Lower lobe of right lung (tissue), 2 donors: ENCODE data around the gene EFCC1. TPM values are rescaled to one million over a fixed set of nuclear protein-coding genes. Genes with fewer than 3 reads are reported as not detected.
A peak's percentile ranks its signal among the peaks of the same experiment; 100 is the strongest.

Source experiments
- ATAC-seq, 2 donors: fragments of 200-7000 bp; cut with Tn5 transposase; one replicate each; pipeline ENCODE4 v1.9.1; 2020 to 2022; ENCODE audit warnings: mild to moderate bottlenecking in 2 of 2, moderate library complexity in 2 of 2
- DNase-seq: peaks from one replicate; pipeline ENCODE4 v3.0.0-alpha.2; 2020
- H3K27ac ChIP-seq: fragments of 200-600 bp; one replicate; pipeline ENCODE4 v1.8.0; 2022
- H3K27me3 ChIP-seq: fragments of 200-600 bp; one replicate; pipeline ENCODE4 v1.8.0; 2022; ENCODE audit warnings: low read depth
- H3K36me3 ChIP-seq: fragments of 200-600 bp; one replicate; pipeline ENCODE4 v1.8.0; 2022; ENCODE audit warnings: mild to moderate bottlenecking
- H3K4me1 ChIP-seq: fragments of 200-600 bp; one replicate; pipeline ENCODE4 v1.8.0; 2022
- H3K4me3 ChIP-seq: fragments of 200-600 bp; one replicate; pipeline ENCODE4 v1.8.0; 2022; ENCODE audit warnings: mild to moderate bottlenecking
- H3K9me3 ChIP-seq: fragments of 200-600 bp; one replicate; pipeline ENCODE4 v1.8.0; 2022
- intact Hi-C: fragments of 100-400 bp; cut with DNase I; formaldehyde crosslinking; loops from one replicate; pipeline ENCODE4 v1.11.0; 2022
- total RNA-seq: library from RNA; stranded (reverse); fragmentation: NEBNext Ultra II Directional; extraction: Animal tissue kit (Norgen Biotek cat#: 25700); gene quantifications from one replicate; pipeline ENCODE4 v1.2.1, GENCODE V29; 2021
- TF ChIP-seq, protein P1 (sequence below): fragments of 200-600 bp; IDR thresholded peaks from one replicate; pipeline ENCODE4 v1.8.0; 2022; ENCODE audit warnings: antibody characterized with exemption, mild to moderate bottlenecking
- donor health status: DM: no; HTN: yes; CAD: no; lungs with severe emphysema.

Gene EFCC1
- total RNA-seq, 1 donor from 2014 or later = 12.1 TPM

DNA sequence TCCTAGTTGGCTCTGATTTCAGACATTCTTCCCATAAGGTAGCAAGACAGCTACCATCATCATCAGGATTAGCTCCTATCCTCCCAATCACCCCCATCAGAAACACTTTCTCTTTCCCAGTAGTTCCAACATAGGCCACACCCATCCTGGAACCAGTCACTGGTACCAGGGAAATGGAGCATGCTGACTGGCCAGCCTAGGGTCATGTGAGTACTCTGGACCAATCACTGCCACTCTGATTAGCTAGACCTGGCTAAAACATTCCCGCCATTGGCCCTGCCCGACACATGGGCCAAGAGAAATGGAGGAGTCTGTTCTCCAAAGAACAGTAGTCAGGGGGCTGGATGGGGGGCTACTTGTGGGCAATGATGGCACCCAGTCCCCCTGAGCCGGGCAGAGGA lies 12.4 kb downstream of the EFCC1 start:
- H3K4me3 ChIP-seq = no peak overlapping the region
- peak overlapping the region; percentile 84 for H3K27ac ChIP-seq
- no peak for DNase-seq
- intact Hi-C loops = no loop called here
- no peaks in the 10 kb centered on the region for H3K27me3 ChIP-seq
- H3K9me3 ChIP-seq = no peaks in the 10 kb centered on the region
- ATAC-seq = no peak
- TF ChIP-seq, protein P1, sequence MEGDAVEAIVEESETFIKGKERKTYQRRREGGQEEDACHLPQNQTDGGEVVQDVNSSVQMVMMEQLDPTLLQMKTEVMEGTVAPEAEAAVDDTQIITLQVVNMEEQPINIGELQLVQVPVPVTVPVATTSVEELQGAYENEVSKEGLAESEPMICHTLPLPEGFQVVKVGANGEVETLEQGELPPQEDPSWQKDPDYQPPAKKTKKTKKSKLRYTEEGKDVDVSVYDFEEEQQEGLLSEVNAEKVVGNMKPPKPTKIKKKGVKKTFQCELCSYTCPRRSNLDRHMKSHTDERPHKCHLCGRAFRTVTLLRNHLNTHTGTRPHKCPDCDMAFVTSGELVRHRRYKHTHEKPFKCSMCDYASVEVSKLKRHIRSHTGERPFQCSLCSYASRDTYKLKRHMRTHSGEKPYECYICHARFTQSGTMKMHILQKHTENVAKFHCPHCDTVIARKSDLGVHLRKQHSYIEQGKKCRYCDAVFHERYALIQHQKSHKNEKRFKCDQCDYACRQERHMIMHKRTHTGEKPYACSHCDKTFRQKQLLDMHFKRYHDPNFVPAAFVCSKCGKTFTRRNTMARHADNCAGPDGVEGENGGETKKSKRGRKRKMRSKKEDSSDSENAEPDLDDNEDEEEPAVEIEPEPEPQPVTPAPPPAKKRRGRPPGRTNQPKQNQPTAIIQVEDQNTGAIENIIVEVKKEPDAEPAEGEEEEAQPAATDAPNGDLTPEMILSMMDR = no peak
- H3K4me1 ChIP-seq = peaks cover 63% of the 10 kb centered on the region
- no peaks in the 10 kb centered on the region for H3K36me3 ChIP-seq

DNA sequence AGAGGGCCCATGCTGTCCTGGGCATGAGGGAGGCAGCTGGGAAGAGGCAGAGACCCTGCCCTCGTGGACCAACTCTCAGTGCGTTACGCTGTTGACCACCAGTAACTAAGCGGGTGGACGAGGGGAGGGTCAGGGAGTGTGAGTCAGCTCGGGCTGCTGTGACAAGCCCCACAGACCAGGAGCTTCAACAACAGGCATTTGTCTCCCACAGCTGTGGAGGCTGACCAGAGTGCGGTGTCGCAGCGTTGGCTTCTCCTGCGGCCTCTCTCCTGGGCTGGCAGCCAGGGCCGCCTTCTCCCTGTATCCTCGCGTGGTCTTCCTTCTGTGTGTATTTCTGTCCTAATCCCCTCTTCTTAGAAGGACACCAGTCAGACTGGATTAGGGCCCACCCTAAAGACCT lies 13.0 kb downstream of the EFCC1 start:
- Histone ChIP-seq H3K27me3 (no peaks in the 10 kb centered on the region), H3K4me3 (no peak overlapping the region), H3K9me3 (no peaks in the 10 kb centered on the region), H3K4me1 (peaks cover 70% of the 10 kb centered on the region), H3K36me3 (no peaks in the 10 kb centered on the region), H3K27ac (peak overlapping the region; percentile 84)
- ATAC-seq (peak; percentile 15 to 28), DNase-seq (no peak)
- TF ChIP-seq, protein P1 = no peak
- intact Hi-C loops = no loop called here

DNA sequence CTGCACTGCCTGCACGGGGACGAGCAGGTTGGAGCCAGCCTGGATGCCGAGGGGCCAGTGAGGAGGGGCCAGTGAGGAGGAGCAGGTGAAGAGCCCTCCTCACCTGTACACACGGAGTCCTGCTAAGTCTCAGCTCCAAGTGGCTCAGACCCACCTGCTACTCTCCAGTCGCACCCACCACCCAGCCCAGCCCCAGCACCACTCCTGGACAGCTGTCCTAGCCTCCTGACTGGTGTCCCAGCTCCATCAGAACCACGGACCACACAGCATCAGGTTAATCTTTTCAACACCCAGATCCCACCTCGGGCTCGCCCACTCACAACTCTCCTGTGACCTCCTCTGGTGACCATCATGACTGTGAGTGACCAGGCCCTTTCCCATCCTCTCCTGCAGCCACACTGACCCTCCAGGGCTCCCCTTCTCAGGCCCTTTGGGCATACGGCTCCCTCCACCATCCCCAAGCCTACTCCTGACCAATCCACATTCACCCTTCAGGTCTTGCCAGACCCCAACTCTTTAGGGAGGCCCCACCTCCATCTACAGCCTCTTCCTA lies 13.8 kb downstream of the EFCC1 start:
- H3K4me3 ChIP-seq = no peak overlapping the region
- H3K36me3 ChIP-seq = no peaks in the 10 kb centered on the region
- no peak for ATAC-seq
- DNase-seq = no peak
- no peaks in the 10 kb centered on the region for H3K27me3 ChIP-seq
- H3K27ac ChIP-seq = peak overlapping the region; percentile 84
- intact Hi-C loops = no loop called here
- no peaks in the 10 kb centered on the region for H3K9me3 ChIP-seq
- H3K4me1 ChIP-seq = peaks cover 73% of the 10 kb centered on the region
- TF ChIP-seq, protein P1 = no peak

DNA sequence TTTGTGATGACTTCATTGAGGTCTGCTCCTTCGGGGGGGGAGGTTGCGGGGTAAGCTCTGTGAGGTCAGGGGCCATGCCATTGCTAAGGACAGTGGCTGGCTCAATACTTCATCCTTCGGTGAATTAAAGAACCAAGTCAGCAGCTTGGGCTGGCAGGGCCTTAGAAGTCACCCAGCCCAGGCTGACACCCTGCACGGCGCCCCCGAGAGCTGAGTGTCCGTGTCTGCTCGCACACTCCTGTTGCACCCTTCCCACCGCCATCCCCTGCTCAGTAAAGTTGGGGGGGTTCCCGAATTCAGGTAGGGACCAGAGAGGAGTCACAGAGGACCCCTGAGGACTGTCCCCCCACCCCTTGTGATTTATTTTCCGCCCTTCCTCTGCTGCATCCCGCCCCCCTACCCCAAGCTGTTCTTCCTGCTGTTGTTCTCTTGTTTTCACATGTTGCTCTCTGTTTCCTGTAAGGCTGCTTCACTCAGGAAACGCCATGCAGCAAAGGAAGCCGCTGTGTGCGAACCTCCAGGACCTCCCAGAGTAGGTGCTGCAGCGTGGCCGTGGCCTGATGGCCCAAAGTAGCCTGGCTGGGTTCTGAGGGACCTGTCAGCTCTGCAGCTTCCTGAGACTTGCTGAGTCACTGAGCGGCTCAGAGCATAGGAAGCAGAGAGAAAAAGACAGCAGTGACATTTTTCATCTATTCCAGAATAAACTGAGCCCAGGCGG lies 14.4 kb downstream of the EFCC1 start:
- H3K27ac ChIP-seq = peak overlapping the region; percentile 84
- DNase-seq (peak; percentile 61), ATAC-seq (peak; percentile 28 to 52)
- no peaks in the 10 kb centered on the region for H3K9me3 ChIP-seq
- TF ChIP-seq, protein P1 = no peak
- intact Hi-C loops = no loop called here
- H3K27me3 ChIP-seq = no peaks in the 10 kb centered on the region
- H3K4me3 ChIP-seq = no peak overlapping the region
- H3K36me3 ChIP-seq = no peaks in the 10 kb centered on the region
- H3K4me1 ChIP-seq = peaks cover 70% of the 10 kb centered on the region

DNA sequence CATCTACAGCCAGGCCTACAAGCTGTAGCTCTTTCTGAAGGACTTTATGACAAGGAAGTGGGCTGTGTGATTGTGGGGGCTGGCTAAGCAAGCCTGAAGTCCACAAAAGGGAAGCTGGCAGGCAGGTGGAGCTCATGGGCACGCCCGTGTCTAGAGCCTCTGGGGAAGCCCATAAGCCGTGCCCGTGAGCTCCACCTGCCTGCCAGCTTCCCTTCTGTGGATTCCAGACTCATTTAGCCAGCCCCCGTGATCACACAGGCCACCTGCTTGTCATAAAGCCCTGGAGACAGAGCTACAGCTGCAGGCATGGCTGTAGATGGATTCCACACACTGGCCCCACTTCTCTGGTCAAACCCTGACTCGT lies 15.2 kb downstream of the EFCC1 start:
- no peaks in the 10 kb centered on the region for H3K36me3 ChIP-seq
- H3K4me1 ChIP-seq = peaks cover 70% of the 10 kb centered on the region
- peak; percentile 11 to 45 for ATAC-seq
- peak; percentile 60 for DNase-seq
- no peak overlapping the region for H3K4me3 ChIP-seq
- no peaks in the 10 kb centered on the region for H3K9me3 ChIP-seq
- intact Hi-C loops = no loop called here
- TF ChIP-seq, protein P1 = no peak
- H3K27me3 ChIP-seq = no peaks in the 10 kb centered on the region
- H3K27ac ChIP-seq = peak overlapping the region; percentile 84
